Activated CD4-positive, CD25-positive, alpha-beta regulatory T cell treated with anti-CD3 and anti-CD28 coated beads, Interleukin-2, amount 50 U/mL, for 72 hours (primary cell): Measurements from ENCODE around the gene UBE3C.

Source experiments
- DNase-seq: peaks from one replicate; pipeline ENCODE4 v3.0.0; 2021

Gene UBE3C

GRCh38 chr7:157299317-157299612, 160.5 kb downstream of the UBE3C start:
- no peak for DNase-seq

DNA sequence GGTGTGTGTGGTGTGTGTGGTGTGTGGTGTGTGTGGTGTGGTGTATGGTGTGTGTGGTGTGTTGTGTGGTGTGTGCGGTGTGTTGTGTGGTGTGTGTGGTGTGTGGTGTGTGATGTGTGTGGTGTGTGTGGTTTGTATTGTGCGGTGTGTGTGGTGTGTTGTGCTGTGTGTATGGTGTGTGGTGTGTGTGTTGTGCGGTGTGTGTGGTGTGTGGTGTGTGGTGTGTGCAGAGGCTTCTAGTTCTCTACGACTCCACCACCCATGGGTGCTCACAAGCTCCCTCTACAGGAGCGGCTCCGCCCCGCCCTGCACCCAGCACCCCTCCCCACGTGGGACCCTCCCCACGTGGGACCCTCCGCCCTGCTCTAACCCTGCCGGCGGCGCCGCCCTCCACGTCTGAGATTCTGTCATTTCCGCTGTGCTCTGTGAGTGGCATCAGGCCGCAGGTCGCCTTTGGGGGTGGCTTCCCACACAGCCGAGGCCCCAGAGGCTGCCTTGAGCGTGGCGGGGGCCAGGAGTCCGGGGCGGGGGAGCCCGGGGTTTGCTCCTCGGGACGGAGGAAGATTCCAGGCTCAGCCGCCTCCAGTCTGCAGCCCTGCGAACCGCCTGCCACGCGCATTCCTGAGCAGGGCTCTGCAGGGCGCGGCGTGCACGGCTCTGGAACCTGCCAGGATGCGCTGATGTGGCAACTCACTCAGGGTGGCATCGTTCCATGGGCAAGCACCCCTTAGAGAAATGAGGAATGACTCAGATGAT, 161.1 kb downstream of the UBE3C start:
- no peak for DNase-seq

- no peak for DNase-seq
These were observed 161.7 kb downstream of the UBE3C start for GRCh38 chr7:157300369-157300825.

DNA sequence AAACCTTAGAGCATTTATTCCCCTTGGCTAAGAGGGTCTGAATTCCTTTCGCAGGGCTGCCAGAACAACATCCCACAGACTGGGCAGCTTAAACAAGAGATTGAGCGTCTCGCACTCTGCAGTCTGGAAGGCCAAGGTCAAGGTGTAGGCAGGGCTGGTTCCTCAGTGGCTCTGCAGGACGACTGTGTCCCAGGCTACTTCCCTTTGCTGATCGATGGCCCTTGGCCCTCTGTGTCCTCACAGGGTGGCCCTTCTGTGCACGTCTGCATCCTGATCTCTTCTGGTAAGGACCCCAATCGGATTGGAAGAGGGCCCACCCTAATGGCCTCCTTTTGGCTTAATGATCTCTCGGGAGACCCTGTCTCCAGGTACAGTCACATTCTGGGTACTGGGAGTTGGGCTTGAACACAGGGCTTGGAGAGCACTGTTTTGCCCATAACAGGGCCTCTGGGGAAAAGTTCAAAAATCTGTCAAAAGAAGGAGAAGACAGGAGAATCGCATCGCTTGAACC, 162.9 kb downstream of the UBE3C start:
- DNase-seq = no peak

- DNase-seq = no peak
These were observed 168.4 kb downstream of the UBE3C start for GRCh38 chr7:157306846-157307838.

DNA sequence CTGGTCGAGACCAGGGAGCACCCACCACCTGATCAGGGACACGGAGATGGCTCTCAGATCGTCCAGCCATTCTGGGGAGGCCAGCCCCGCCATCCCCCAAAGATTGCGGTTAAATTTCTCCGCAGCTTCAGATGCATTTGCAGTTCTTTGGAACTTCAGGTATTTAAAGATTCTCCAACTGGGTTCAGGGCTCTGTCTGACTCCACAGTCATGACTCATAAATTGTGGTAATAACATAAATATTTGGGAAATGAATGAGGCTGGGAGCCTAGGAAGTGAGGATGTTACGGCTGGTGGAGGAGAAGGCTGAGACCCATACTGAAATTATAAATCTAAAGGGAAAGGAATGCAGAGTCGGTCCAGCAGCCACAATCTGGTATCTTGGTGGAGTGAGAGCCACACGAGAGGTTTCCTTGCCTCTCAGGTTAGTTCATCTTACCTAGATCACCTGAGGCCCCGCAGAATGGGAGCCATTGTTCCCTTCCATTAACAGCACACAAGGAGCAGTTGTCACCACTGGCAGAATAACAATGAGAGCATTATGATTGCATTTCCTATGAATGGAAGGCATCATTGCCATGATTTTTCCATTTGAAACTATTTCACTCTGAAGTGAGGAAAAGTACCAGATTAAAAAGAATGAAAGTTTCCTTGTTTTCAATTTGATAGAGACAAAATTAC, 171.4 kb downstream of the UBE3C start:
- no peak for DNase-seq

GRCh38 chr7:157310676-157311185, 172.0 kb downstream of the UBE3C start:
- DNase-seq = no peak

DNA sequence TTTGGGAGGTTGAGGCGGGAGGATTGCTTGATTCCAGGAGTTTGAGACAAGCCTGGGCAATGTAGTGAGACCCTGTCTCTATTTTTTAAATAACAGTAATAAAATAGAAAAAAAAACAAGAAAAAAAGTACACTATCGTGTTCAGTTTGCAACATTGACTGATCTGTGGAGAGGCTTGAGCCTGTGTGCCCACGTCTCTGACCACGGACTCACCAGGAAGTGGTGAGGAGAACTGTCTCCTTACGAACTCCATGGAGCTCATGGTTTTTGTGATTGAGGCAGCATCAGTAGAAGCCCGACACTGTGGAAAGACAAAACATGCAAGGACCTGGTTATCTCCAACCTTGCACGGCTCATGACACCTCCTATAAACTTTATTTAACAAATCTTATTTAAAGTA, 174.2 kb downstream of the UBE3C start:
- no peak for DNase-seq

GRCh38 chr7:157313645-157314044, 174.9 kb downstream of the UBE3C start:
- no peak for DNase-seq

- no peak for DNase-seq
These were observed 179.4 kb downstream of the UBE3C start for GRCh38 chr7:157318015-157318706.
